Activated naive CD4-positive, alpha-beta T cell (primary cell): ENCODE data around the gene SURF6.
"Not testable (repeated sequence)": the region's sequence is repeated elsewhere in the genome, so short reads cannot be mapped to it uniquely, and the experiment has no call there.

ENCODE experiments used
- DNase-seq, 4 experiments: peaks; one replicate each; lab custom pipeline; 2025; lab: John Stamatoyannopoulos, UW

SURF6 gene

DNA sequence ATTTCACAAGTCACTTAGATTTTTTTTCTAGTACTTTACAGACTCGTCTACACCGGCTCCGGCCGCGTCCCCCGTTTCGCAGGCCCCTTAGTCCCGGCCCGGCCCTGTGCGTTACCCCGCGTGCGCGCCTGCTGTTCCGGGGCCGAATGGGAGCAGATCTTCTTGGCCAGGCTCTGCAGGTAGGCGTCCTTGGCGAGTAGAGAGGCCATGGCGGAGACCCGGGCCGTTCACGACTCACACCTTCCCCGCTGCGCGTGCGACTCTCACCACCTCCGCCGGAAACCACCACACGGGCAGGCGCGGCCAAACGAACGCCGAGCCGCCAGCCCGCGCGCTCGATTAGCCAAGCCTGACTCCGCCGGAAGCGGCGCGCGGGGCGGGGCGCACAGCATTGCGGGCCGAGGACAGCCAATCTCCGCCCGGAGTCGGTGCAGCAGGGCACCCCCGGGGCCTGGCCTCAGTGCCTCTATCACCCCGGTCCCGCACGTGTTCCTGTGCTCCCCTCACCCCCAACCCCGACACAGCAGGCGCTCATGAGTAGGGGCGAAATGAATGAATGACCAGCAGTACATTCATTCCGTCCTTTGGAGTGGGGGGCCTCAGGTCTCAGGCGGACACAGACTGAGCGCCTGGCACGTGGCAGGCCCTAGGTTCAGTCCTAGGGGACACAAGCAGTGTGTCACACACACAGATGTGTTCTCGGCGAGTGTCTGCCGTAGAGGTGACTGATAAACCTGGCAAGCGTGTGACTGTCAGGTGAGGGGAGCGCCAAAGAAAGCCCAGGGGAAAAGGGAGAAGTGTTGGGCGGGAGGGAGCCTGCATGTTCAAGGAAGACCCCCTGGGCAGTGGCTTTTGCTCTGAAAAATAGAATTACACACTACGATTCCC is at the start of gene SURF6:
SURF6 (minus strand) TSS at position 265 of the 888 bp plus-strand sequence; CDS start at position 209, 56 bp downstream.
- peak; percentile 85 to 93 (median 90) for DNase-seq

GRCh38 chr9:133385452-133385851 is 49.5 kb upstream of the SURF6 start:
- no peak for DNase-seq

GRCh38 chr9:133384736-133385321 is 48.8 kb upstream of the SURF6 start:
- DNase-seq, result no peak

- DNase-seq, result no peak
Observed at GRCh38 chr9:133383438-133383837, 47.5 kb upstream of the SURF6 start.

DNA sequence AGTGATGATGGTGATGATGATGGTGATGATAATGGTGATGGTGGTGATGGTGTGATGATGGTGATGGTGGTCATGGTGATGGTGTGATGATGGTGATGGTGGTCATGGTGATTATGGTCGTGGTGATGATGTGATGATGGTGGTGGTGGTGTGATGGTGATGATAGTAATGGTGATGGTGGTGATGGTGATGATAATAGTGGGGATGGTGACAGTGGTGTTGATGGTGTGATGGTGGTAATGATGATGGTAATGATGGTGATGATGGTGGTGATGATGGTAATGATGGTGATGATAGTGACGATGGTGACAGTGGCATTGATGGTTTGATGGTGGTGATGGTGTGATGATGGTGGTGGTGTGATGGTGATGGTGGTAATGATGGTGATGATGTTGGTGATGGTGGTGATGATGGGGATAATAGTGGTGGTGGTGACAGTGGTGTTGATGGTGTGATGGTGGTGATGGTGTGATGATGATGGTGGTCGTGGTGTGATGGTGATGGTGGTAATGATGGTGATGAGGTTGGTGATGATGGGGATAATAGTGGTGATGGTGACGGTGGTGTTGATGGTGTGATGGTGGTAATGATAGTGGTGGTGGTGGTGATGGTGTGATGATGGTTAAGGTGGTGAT is 46.6 kb upstream of the SURF6 start:
- no peak for DNase-seq

DNA sequence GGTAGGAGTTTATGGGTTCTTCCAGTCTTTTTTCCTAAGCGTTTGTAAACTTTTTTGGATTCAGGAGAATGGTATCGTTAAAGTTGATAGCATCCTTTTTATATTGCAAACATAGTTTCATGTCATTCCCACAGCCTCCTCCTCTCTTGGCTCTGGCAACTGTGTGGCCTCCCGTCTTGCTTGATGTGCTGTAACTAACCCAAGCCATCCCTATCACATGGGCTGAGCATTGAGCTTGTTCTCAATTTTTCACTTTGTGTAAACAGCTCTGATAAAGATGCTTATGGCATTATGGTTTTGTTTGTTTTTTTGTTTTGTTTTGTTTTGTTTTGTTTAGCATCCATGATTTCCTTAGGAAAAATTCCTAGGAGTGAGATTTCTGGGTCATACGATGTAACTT is 44.7 kb upstream of the SURF6 start:
- DNase-seq, result no peak

DNA sequence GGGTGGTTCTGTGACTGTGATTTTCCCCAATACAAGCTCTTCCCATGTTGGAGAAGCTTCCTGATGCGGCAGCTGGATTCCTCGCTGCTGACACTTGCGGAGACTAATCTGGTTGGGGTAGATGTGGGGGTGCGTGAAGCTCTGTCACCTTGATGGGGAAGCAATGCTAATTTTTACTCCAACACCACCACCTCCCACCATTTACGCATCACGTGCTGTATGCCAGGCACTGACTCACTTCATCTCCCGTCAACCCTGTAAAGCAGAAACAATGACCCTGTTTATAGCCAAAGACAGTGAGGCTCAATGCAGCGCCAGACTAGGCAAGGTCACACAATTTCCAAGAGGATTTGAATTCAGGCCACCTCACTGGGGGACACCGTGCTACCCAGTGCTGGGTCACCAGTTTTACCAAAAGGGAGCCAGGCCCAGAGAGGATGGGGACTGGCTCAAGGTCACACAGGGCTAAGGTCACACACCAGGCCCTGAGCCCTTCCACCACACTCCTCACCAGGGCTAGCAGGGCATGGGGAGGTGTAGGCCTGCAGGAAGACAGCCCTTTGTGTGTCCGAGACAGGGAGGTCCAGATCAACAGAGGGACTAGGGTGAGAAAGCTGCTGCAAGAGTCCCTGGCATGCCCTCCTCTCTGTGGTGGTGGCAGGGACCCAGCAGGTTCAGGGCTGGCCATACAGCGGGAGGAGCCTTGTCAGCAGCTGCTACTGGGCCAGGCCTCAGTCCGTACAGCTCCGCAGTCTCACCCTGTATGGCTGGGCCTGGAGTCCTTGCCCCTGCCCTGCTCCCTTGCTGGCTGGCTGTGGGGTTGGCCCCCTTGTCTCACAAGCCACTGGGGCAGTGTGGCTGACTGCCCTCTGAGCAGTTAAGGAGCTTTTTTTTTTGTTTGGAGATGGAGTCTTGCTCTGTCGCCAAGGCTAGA is 43.4 kb upstream of the SURF6 start:
- no peak for DNase-seq

DNA sequence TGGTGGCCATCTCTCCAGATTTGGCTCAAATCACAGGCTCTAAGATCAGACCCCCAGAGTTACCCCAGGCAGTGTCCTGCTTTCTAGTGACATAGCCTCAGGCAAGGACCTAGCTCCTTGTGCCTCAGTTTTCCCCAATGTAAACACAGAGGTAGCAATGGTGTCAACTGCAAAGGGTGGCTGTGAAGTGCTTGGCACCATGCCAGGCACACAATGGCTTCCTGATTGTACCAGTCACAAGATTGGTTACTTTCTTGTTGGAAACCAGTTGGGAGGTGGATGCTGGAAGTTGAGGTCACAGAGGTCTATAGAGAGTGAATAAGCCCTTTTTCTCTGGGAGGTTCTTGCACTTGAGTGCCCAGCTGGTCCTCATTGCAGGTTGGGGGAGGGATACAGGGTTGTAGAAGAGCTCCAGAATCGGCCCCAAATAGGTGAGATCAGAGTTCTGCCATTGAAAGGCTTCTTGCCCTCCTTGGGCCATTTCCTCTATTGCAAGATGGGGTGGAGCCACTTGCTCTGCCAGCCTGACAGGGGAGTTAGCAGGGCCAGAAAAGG is 42.5 kb upstream of the SURF6 start:
- no peak for DNase-seq

- DNase-seq, result no peak
Observed at GRCh38 chr9:133377721-133378216, 41.8 kb upstream of the SURF6 start.

DNA sequence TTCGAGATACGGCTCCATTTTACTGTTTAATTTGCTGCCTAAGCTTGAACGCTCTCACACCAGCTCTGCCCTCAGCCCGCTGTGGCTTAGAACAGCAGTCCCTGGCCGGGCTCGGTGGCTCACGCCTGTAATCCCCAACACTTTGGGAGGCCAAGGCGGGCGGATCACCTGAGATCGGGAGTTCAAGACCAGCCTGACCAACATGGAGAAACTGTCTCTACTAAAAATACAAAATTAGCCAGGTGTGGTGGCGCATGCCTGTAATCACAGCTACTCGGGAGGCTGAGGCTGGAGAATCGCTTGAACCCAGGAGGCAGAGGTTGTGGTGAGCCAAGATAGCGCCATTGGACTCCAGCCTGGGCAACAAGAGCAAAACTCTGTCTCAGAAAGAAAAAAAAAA is 41.3 kb upstream of the SURF6 start:
- DNase-seq, result not testable (repeated sequence)

DNA sequence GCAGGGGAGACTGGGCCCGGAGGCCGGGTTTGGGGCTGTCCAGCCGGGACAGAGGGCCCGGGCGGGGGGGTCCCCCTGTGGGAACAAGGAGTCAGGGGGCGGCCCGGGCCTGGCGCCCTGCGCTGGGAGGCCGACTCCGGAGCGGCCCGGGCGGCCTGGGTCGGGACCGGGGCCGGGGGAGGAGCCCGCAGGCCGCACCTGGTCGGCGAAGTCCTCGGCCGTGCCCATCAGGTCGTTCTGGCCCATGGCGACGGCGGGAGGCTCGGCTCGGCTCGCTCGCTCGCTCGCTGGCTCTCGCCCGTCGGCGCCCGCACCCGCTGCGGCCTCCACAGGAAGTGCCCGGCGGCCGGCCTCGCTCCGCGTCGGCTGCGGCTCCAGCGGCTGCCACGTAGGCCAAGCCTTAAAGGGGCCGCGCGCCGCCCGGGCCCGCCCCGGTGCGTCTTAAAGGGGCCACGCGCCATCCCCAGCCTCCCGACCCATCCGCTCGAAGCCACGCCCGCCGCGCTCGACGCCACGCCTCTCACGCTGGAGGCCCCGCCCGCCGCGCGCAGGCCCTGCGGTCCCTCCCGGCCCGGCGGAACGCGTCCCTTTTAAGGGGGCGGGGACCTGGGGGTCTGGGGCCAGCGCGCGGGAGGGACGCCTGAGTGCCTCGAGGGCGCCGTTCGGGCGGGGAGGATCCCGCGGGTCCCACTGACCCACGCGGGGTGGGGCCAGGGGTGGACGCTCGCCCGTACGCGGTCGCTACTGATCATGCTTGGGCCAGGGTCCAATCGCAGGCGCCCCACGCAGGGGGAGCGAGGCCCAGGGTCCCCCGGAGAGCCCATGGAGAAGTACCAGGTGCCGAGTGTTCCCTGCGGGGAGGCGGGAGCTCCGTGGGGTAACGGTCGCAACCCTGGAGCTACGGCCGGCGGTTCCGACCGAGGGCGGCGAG is 40.0 kb upstream of the SURF6 start, which contains the start of the genes STKLD1 and SURF4:
STKLD1 (plus strand) TSS at position 643 of the 931 bp plus-strand sequence; CDS start at position 751, 108 bp downstream.
SURF4 (minus strand) TSS at position 337 of the 931 bp plus-strand sequence; CDS start at position 246, 91 bp downstream.
- peak; percentile 83 to 93 (median 88) for DNase-seq

DNA sequence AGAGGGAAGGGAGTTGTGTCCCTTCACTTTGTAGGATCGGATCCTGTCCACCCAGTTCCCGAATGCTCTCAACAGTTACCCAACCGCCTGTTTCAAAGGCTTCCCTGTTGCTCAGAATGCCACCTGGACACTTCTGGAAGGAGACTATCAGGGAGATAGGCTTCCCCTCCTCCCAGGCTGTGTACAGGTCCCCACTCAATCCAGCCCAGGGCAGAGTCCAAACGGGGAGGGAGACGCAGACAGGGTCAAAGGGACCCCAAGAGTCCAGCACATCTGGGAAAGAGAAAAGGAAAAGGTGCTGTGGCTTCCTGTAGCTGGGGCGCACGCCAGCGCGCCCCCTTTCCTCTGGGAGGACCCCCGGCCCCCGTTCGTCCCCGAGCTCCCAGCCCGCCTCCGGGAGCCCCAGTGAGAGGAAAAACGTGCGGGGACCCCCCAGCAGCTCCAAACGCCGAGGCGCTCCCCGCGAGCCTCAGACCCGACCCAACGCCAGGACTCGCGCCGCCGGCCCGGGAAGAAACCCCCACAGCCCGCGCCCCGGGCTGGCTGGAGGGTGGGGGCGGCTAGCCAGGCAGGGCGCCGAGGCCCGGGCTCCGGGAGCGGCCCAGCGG is 39.2 kb upstream of the SURF6 start:
- DNase-seq, result no peak

DNA sequence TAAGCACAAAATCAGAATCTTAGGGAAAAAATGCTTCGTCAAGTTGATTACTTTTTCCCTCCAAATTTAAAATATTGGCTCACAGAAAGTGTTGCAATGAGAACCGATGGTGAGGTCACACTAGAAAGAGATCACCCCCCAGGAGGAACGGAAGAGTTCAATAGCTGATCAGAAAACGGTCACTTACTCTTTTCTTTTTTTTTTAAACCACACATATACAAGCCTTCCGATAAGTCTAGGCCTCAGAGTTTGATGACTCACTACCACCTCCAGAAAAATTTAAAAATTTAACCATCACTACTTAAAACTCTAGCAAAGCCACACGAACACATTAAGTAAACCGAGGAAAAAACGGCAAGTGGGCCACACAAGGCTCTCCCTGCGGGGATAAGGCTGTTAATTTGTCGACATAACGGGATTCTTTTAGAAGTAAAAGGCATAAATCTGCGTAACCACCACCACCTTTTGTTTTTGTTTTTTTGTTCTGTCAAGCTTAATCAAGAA is 38.7 kb upstream of the SURF6 start:
- no peak for DNase-seq

GRCh38 chr9:133372144-133372543 is 36.2 kb upstream of the SURF6 start:
- no peak for DNase-seq

DNA sequence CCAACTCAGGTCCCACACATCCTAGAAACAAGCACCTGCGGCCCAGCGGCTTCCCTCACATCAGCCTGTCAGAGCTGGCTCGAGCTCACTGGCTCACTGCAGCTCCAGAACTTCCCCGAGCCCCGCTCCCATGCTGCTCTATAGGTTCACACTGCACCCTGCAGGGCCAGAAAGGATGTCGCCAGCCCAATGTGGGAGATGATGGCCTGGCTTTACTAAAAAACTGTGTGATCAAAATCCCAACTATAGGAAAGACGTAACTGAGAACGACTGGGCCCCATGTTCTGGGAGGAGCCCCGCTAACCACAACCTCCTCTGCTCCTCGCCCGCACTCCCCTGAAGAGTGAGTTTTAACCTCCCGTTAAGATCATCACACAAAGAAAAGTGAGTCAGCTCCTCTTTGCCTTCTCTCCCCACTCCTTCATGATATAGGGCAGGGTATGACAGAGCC is 35.3 kb upstream of the SURF6 start:
- peak in 3 of 4 experiments; percentile 45 to 63 (median 48) for DNase-seq

GRCh38 chr9:133370685-133371084 is 34.7 kb upstream of the SURF6 start:
- DNase-seq, result no peak

- no peak for DNase-seq
Observed at GRCh38 chr9:133369933-133370332, 33.9 kb upstream of the SURF6 start.

DNA sequence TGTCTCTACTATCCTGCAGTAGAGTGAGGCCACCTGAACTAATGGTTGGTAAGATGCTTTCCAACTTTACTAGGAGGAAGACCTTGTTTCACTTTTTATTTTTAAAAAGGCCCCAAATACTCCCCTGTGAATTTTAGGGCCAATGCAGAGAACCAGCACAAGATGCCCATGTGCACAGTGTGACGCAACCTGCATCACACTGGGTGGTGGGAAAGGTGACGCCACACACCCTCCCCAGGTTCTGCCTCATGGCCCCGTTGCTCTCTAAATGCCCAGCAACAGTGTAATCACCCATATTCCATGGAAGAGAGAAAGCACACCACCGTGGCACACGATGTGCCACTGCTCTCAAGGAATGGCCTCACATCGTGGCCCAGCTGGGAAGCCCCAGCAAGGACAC is 33.4 kb upstream of the SURF6 start:
- DNase-seq, result no peak

GRCh38 chr9:133368249-133368881 is 32.4 kb upstream of the SURF6 start:
- no peak for DNase-seq
